GM10266 (cell line): Measurements from ENCODE around the gene MOSPD2.

Experiments
- DNase-seq: peaks from one replicate; pipeline ENCODE4 v3.0.0; 2012; ENCODE audit errors: extremely low spot score
- CTCF ChIP-seq: IDR thresholded peaks from 2 replicates; pipeline ENCODE4 v1.5.1; 2012; ENCODE audit warnings: mild to moderate bottlenecking, low read depth; ENCODE audit not compliant: control insufficient read depth, insufficient read depth; ENCODE audit errors: missing control alignments

Gene MOSPD2

GRCh38 chrX:14843666-14844065 lies 29.6 kb upstream of the MOSPD2 start:
- no peak for DNase-seq
- no peak for TF ChIP-seq CTCF

- DNase-seq, result no peak
- TF ChIP-seq CTCF, result no peak
Observed at GRCh38 chrX:14851526-14851925, 21.7 kb upstream of the MOSPD2 start.

GRCh38 chrX:14864631-14865030 lies 8.6 kb upstream of the MOSPD2 start:
- TF ChIP-seq CTCF, result no peak

GRCh38 chrX:14865201-14865600 lies 8.0 kb upstream of the MOSPD2 start:
- TF ChIP-seq CTCF, result no peak

More at GRCh38 chrX:14864631-14865030, 8.6 kb upstream of the MOSPD2 start:
- DNase-seq, result no peak

GRCh38 chrX:14871767-14872166 lies 1.5 kb upstream of the MOSPD2 start:
- DNase-seq, result no peak
- no peak for TF ChIP-seq CTCF

More at GRCh38 chrX:14865201-14865600, 8.0 kb upstream of the MOSPD2 start:
- DNase-seq, result no peak

- no peak for TF ChIP-seq CTCF
Observed at GRCh38 chrX:14872355-14872754, 866 bp upstream of the MOSPD2 start.

GRCh38 chrX:14873676-14874049 lies 442 bp downstream of the MOSPD2 start:
- no peak for DNase-seq
- no peak for TF ChIP-seq CTCF

More at GRCh38 chrX:14872355-14872754, 866 bp upstream of the MOSPD2 start:
- no peak for DNase-seq
